Activated CD8-positive, alpha-beta memory T cell treated with anti-CD3 and anti-CD28 coated beads, Interleukin-2, amount 10 ng/mL, durations not matched to agents 7 days and 5 days (primary cell): ENCODE data around the gene RNPEPL1. TPM values are rescaled to one million over a fixed set of nuclear protein-coding genes. Genes with fewer than 3 reads are reported as not detected.

Experiments
- ATAC-seq: fragments of 150-1000 bp; cut with Tn5 transposase; one replicate; pipeline ENCODE4 v1.10.0; 2021; ENCODE audit warnings: moderate library complexity
- CTCF ChIA-PET: fragments of 350-600 bp; sonication (Branson Sonifier 250); formaldehyde crosslinking; loops from one replicate; lab custom pipeline; 2021; ENCODE audit warnings: antibody characterized with exemption; lab: Charles Lee
- DNase-seq: peaks from one replicate; pipeline ENCODE4 v3.0.0-alpha.2; 2020
- H3K27ac Mint-ChIP-seq: one replicate; pipeline ENCODE4 v1.8.0; 2021; ENCODE audit warnings: mild to moderate bottlenecking, mixed read lengths
- H3K27me3 Mint-ChIP-seq: one replicate; pipeline ENCODE4 v1.8.0; 2021; ENCODE audit warnings: mixed read lengths
- H3K36me3 Mint-ChIP-seq: one replicate; pipeline ENCODE4 v1.8.0; 2021; ENCODE audit warnings: mild to moderate bottlenecking, mixed read lengths
- H3K4me1 Mint-ChIP-seq: one replicate; pipeline ENCODE4 v1.8.0; 2021; ENCODE audit warnings: mixed read lengths
- H3K4me3 Mint-ChIP-seq: one replicate; pipeline ENCODE4 v1.8.0; 2021; ENCODE audit warnings: mild to moderate bottlenecking, moderate library complexity, mixed read lengths
- H3K9me3 Mint-ChIP-seq: one replicate; pipeline ENCODE4 v1.8.0; 2022; ENCODE audit warnings: low read depth, mixed read lengths
- total RNA-seq, 2 experiments: library from RNA; stranded (reverse); gene quantifications; one replicate each; pipeline ENCODE4 v1.2.3, GENCODE V29; 2021

RNPEPL1 gene
- total RNA-seq, 2 experiments from 2014 or later: 101 to 152 TPM

- DNase-seq: peak; percentile 40
- no peaks in the 10 kb centered on the region for H3K9me3 Mint-ChIP-seq
- peak overlapping the region; percentile 97 for H3K27ac Mint-ChIP-seq
- peak overlapping the region; percentile 91 for H3K4me3 Mint-ChIP-seq
- ATAC-seq: no peak
- H3K36me3 Mint-ChIP-seq: peaks cover 40% of the 10 kb centered on the region
- H3K4me1 Mint-ChIP-seq: peaks cover 66% of the 10 kb centered on the region
- H3K27me3 Mint-ChIP-seq: no peaks in the 10 kb centered on the region
- CTCF ChIA-PET: interaction anchor here (0.7 to 8.2 kb wide), 5 partner anchors 16 to 63 kb away, joined by 3 to 99 read pairs (median 37); partner anchors contain the start of gene CAPN10
Measured at GRCh38 chr2:240563951-240564560, 4.2 kb upstream of the RNPEPL1 start.

DNA sequence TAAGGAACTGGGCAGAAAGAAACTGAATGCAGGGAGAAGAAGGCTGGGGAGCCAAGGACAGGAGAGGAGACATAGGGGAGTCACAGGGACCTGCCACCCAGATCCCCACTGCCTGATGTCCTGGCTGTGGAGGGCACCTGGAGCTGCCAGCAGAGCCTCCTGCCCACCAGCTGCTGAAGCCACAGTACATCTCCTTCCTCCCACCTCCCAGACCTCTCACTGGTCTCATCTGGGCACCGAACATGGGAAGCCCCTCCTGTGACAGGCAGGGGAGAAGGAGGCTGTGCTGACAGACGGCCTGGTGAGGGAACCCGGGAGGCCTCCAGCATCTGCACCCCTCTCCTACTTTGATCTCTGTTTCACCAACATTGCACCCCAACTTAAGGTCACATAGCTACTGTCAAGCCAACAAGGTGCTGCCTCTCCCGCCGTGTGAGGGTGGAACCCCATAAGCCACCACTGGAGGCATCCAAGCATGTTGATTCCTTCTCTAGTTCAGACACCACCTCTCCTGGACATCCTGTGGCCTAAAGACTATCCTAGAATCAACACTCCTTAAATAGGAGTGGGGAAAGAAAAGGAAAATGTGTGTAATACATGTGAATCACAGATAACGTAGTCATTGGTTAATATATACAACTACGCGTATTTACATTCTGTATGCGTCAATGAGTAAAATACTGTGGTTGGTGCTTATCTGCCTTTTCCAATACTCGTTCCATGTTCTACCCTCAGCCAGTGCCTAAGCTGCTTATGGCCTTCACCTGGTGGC is 3.5 kb upstream of the RNPEPL1 start:
- no peaks in the 10 kb centered on the region for H3K27me3 Mint-ChIP-seq
- no peaks in the 10 kb centered on the region for H3K9me3 Mint-ChIP-seq
- CTCF ChIA-PET: interaction anchor here (0.7 to 8.2 kb wide), 11 partner anchors 8 to 268 kb away, joined by 3 to 99 read pairs (median 25); partner anchors contain the start of genes CAPN10 and GPR35
- DNase-seq (peak; percentile 76), ATAC-seq (no peak)
- H3K27ac Mint-ChIP-seq: peak overlapping the region; percentile 97
- H3K4me1 Mint-ChIP-seq: peaks cover 65% of the 10 kb centered on the region
- H3K36me3 Mint-ChIP-seq: peaks cover 37% of the 10 kb centered on the region
- H3K4me3 Mint-ChIP-seq: peak overlapping the region; percentile 91

DNA sequence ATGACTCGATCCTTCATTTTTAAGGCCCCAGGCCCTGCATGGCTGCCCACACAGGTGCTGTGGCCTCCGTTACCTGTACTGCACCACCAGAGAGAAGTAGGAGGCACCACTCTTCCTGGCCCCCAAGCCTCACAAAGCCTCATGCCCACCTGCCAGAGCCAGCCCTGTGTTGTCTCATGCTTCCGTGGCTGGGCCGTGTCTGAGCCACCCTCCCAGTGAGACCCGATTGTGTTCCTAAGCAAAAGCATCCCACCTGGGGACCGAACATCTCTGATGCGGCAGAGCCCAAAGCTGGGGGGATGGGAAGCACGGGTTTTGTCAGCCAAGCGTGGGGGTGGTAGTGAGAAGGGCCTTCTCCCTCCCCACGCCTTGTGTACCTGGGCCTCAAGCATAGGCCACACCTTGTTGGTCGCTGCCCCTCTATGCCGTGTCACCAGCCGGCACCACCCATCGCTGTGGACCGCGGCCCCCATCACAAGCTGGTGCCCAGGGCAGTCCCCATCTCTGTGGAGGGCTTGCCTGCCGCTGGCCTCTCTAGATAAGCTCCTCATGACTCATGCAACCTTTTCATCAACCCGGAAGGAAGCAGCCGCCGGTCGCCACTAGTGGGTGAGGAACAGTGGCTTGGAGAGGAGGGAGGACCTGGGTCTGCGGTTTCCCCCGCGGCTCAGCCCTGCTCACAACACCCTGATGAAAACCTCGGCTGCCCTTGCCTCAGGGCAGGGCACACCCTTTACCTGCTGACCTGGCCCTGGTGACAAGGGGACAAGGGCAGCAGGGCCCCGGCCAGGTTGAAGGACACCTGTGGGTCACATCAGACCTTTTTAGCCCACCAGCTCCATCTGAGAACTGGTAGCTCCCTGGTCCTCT is 2.7 kb upstream of the RNPEPL1 start:
- CTCF ChIA-PET: interaction anchor here (0.6 to 8.2 kb wide), 17 partner anchors 9 to 273 kb away, joined by 3 to 99 read pairs (median 9); partner anchors contain the start of genes CAPN10 and GPR35

GRCh38 chr2:240566203-240567136 is 1.8 kb upstream of the RNPEPL1 start:
- ATAC-seq: peak; percentile 69
- H3K4me3 Mint-ChIP-seq: peak overlapping the region; percentile 91

More for the DNA sequence above, 2.7 kb upstream of the RNPEPL1 start:
- Mint-ChIP-seq H3K9me3 (no peaks in the 10 kb centered on the region), H3K27ac (peak overlapping the region; percentile 97), H3K36me3 (peaks cover 37% of the 10 kb centered on the region), H3K4me1 (peaks cover 71% of the 10 kb centered on the region), H3K27me3 (no peaks in the 10 kb centered on the region), H3K4me3 (peak overlapping the region; percentile 91)
- ATAC-seq (peak; percentile 46), DNase-seq (peak; percentile 98)

DNA sequence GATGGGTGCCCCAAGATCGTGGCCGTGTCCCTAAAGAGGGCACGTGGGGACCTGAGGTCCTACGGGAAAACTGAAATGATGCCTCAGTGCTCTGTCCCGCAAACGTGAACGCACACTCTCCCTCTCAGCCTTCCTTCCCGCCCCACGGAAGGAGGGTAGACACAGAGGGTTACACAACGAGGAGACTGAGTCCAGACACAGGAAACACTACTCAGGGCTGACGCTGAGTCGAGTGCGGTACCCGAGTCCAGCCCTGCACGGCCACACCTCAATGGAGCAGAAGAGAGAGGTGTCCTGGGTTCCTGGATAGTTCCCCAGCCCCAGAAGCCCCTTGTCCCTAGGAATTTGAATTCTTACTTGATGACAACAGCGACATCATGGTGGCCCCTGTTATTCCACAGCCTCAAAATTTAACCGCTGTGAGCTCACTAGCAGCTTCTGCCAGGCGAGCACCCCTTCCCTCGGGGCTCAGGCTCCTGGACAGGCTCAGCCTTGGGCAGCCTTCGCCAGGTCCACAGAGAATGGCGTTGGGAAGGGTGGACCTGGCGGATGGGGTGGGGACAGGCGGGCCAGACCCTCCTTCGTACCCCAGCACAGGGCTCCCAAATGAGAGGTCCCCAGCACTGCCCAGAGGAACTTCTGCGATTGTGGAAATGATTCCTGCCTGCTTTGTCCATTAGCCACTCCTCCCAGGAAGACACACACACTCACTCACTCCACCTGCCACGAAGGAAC is 980 bp upstream of the RNPEPL1 start:
- CTCF ChIA-PET: interaction anchor here (1.3 to 8.2 kb wide), 13 partner anchors 9 to 272 kb away, joined by 3 to 99 read pairs (median 12); partner anchors contain the start of genes CAPN10 and GPR35
- ATAC-seq: no peak
- H3K36me3 Mint-ChIP-seq: peaks cover 33% of the 10 kb centered on the region
- H3K4me1 Mint-ChIP-seq: peaks cover 69% of the 10 kb centered on the region
- H3K9me3 Mint-ChIP-seq: no peaks in the 10 kb centered on the region
- peak overlapping the region; percentile 91 for H3K4me3 Mint-ChIP-seq
- H3K27me3 Mint-ChIP-seq: no peaks in the 10 kb centered on the region
- DNase-seq: peak; percentile 63
- peak overlapping the region; percentile 87 for H3K27ac Mint-ChIP-seq

More at GRCh38 chr2:240566203-240567136, 1.8 kb upstream of the RNPEPL1 start:
- peak; percentile 98 for DNase-seq
- no peaks in the 10 kb centered on the region for H3K27me3 Mint-ChIP-seq
- no peaks in the 10 kb centered on the region for H3K9me3 Mint-ChIP-seq
- H3K36me3 Mint-ChIP-seq: peaks cover 38% of the 10 kb centered on the region
- CTCF ChIA-PET: interaction anchor here (0.7 to 8.2 kb wide), 17 partner anchors 8 to 272 kb away, joined by 3 to 99 read pairs (median 9); partner anchors contain the start of genes CAPN10 and GPR35
- peak overlapping the region; percentile 97 for H3K27ac Mint-ChIP-seq
- H3K4me1 Mint-ChIP-seq: peaks cover 76% of the 10 kb centered on the region

DNA sequence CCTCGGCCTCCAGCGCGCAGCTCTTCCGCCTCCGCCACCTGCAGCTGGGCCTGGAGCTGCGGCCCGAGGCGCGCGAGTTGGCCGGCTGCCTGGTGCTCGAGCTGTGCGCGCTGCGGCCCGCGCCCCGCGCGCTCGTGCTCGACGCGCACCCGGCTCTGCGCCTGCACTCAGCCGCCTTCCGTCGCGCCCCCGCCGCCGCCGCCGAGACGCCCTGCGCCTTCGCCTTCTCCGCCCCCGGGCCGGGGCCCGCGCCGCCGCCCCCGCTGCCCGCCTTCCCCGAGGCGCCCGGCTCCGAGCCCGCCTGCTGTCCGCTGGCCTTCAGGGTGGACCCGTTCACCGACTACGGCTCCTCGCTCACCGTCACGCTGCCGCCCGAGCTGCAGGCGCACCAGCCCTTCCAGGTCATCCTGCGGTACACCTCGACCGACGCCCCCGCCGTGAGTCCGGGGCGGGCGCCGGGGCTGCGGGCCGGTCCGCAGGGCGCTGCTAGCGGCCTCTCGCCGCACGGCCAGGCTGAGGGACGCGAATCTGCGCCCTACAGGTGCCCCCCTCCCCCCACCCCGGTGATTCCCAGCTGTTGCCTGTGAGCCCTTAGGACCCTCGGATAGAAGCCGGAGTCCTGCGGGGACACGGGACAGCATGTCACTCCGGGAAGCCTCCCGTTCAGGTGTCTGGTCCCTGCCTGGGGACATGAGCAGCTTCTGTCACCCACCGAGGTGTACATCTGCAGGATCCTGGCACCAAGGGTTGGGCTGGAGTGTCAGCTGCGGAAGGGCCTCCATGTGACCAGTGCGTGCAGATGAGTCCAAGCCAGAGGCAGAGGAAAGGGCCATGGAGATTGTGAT is 616 bp downstream of the RNPEPL1 start:
- DNase-seq (peak; percentile 58), ATAC-seq (peak; percentile 3)
- CTCF ChIA-PET: interaction anchor here (2.0 to 8.2 kb wide), 2 partner anchors 11 to 18 kb away, joined by 9 to 99 read pairs; partner anchors contain the start of gene CAPN10
- Mint-ChIP-seq H3K4me3 (peak overlapping the region; percentile 90), H3K27me3 (no peaks in the 10 kb centered on the region), H3K27ac (peak overlapping the region; percentile 84), H3K4me1 (peaks cover 55% of the 10 kb centered on the region), H3K36me3 (peaks cover 17% of the 10 kb centered on the region), H3K9me3 (no peaks in the 10 kb centered on the region)

- Mint-ChIP-seq H3K4me3 (peak overlapping the region; percentile 90), H3K4me1 (peaks cover 48% of the 10 kb centered on the region), H3K27me3 (no peaks in the 10 kb centered on the region), H3K9me3 (no peaks in the 10 kb centered on the region), H3K27ac (peak overlapping the region; percentile 72), H3K36me3 (peaks cover 11% of the 10 kb centered on the region)
- ATAC-seq: no peak
- DNase-seq: no peak
- CTCF ChIA-PET: interaction anchor here (2.0 to 8.2 kb wide), 2 partner anchors 10 to 17 kb away, joined by 9 to 99 read pairs; partner anchors contain the start of gene CAPN10
Measured at GRCh38 chr2:240569523-240569997, 1.3 kb downstream of the RNPEPL1 start.

GRCh38 chr2:240569998-240570530 is 1.8 kb downstream of the RNPEPL1 start:
- DNase-seq: no peak
- CTCF ChIA-PET: interaction anchor here (2.0 to 8.2 kb wide), 2 partner anchors 10 to 17 kb away, joined by 9 to 99 read pairs; partner anchors contain the start of gene CAPN10
- H3K36me3 Mint-ChIP-seq: peaks cover 8% of the 10 kb centered on the region
- peak overlapping the region; percentile 90 for H3K4me3 Mint-ChIP-seq
- ATAC-seq: no peak
- peaks cover 43% of the 10 kb centered on the region for H3K4me1 Mint-ChIP-seq
- H3K27me3 Mint-ChIP-seq: no peaks in the 10 kb centered on the region
- peak overlapping the region; percentile 72 for H3K27ac Mint-ChIP-seq
- no peaks in the 10 kb centered on the region for H3K9me3 Mint-ChIP-seq

DNA sequence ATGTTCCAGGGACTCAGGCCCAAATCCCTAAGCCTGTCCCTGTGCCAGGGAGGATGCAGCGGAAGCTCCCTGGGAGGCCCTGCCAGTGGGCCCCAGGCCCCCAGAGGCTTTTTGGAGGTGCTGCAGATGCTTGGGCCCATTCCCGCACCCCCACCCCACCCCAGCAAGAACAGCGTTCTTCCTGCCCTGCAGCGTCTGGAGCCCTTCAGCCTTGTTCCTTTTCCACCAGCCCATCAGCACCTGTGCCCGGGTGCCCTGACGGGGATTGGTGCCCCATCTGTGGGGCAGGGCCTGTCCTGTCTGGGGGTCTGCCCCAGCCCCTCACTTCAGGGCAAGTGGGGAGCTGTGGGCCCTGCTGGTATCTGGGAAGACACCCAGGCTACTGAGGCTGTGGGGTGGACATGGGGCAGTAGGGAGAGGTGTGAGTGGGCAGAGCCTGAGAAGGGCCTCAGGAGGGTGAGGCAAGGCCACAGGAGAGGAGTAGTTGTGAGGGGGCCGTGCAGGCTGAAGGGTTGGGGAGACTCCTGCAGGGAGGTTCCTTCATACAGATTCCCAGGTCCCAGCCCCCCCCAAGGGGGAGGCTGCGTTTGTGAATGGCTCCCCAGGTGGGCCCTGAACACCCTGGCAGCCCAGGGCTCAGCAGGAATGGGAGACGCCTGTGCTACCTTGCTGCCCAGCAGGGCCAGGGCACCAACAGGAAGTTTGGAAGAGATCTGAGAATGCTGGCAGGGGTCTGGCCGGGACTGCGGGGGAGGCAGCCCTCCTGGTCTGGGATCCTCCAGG is 2.4 kb downstream of the RNPEPL1 start:
- peaks cover 36% of the 10 kb centered on the region for H3K4me1 Mint-ChIP-seq
- no peaks in the 10 kb centered on the region for H3K27me3 Mint-ChIP-seq
- CTCF ChIA-PET: interaction anchor here (1.2 to 8.2 kb wide), 3 partner anchors 9 to 57 kb away, joined by 3 to 99 read pairs (median 4); no protein-coding TSS in a partner anchor
- peak overlapping the region; percentile 90 for H3K4me3 Mint-ChIP-seq
- peaks cover 4% of the 10 kb centered on the region for H3K36me3 Mint-ChIP-seq
- H3K9me3 Mint-ChIP-seq: no peaks in the 10 kb centered on the region
- H3K27ac Mint-ChIP-seq: peak overlapping the region; percentile 7
- no peak for DNase-seq
- ATAC-seq: no peak
